HepG2 (cell line): ENCODE results near the gene CARD9. TPM values are rescaled to one million over a fixed set of nuclear protein-coding genes. Genes with fewer than 3 reads are reported as not detected.

Experiments
- ATAC-seq: fragments of 200-7000 bp; cut with Tn5 transposase; 3 replicates; pipeline ENCODE4 v1.9.1; 2020; ENCODE audit warnings: mild to moderate bottlenecking, moderate library complexity
- BruUV-seq: library from RNA; stranded (reverse); fragments of 400-500 nt; replicated peaks from 2 replicates; lab custom pipeline; 2021; lab: Mats Ljungman, UMichigan
- CTCF ChIA-PET: fragments of 300-600 bp; formaldehyde crosslinking; extraction: SDS; loops from one replicate; lab custom pipeline; 2021; ENCODE audit warnings: low total read pairs, inconsistent platforms, low intra/inter-chr PET ratio; lab: Yijun Ruan, JAX
- POLR2A ChIA-PET: fragments of 350-600 bp; sonication (Branson Sonifier 250); formaldehyde crosslinking; loops from one replicate; lab custom pipeline; 2020; ENCODE audit warnings: antibody characterized with exemption, inconsistent platforms; lab: Yijun Ruan, JAX
- DNase-seq: peaks from one replicate; pipeline ENCODE4 v3.0.0-alpha.2; 2015; ENCODE audit warnings: low spot score
- FAIRE-seq: peaks from 3 replicates; lab custom pipeline; 2011; peaks lifted over from hg19 to GRCh38; lab: Jason Lieb, UNC
- H2AFZ ChIP-seq: one replicate; pipeline ENCODE4 v1.6.1; 2011; ENCODE audit warnings: low read length, inconsistent platforms
- H3K27ac ChIP-seq: fragments of 300-600 bp; 3 replicates; pipeline ENCODE4 v1.8.0; 2011; ENCODE audit warnings: mixed run types, mild to moderate bottlenecking, mixed read lengths, low read length, inconsistent platforms; ENCODE audit not compliant: insufficient read depth; ENCODE audit errors: extremely low read length
- H3K27me3 ChIP-seq, 2 experiments: fragments of 200-600 bp in 1 of 2; 2 replicates in 1 of 2; 3 replicates in 1 of 2; pipeline versions ENCODE4 v1.6.0 to v1.8.0; 2011; ENCODE audit warnings: low read length in 2 of 2, mild to moderate bottlenecking in 2 of 2, moderate library complexity in 2 of 2, inconsistent platforms in 1 of 2; ENCODE audit not compliant: insufficient read depth in 2 of 2, control insufficient read depth in 1 of 2
- H3K36me3 ChIP-seq, 2 experiments: fragments of 200-600 bp in 1 of 2; replicated peaks in 1 of 2; 2 replicates in 1 of 2; 3 replicates in 1 of 2; pipeline versions ENCODE4 v1.5.1 to v1.8.0; 2011; ENCODE audit warnings: low read length in 2 of 2, inconsistent platforms in 1 of 2; ENCODE audit not compliant: insufficient read depth in 2 of 2, control insufficient read depth in 1 of 2
- H3K4me1 ChIP-seq: 2 replicates; pipeline ENCODE4 v1.5.1; 2012; ENCODE audit warnings: low read length, inconsistent platforms; ENCODE audit not compliant: insufficient read depth
- H3K4me2 ChIP-seq: 2 replicates; pipeline ENCODE4 v1.6.0; 2011; ENCODE audit warnings: low read depth, low read length, inconsistent platforms
- H3K4me3 ChIP-seq, 3 experiments: fragments of 200-600 bp in 1 of 3; sonication (generic), shearing (Covaris generic) in 1 of 3; replicated peaks in 1 of 3; 2 replicates each; pipeline ENCODE4 v1.5.1; 2011 to 2016; ENCODE audit warnings: low read length in 3 of 3, inconsistent platforms in 2 of 3, low read depth in 2 of 3, mild to moderate bottlenecking in 2 of 3, control low read depth in 1 of 3, mixed read lengths in 1 of 3; ENCODE audit not compliant: insufficient read depth in 1 of 3
- H3K79me2 ChIP-seq: one replicate; pipeline ENCODE4 v1.6.1; 2011; ENCODE audit warnings: low read length, inconsistent platforms; ENCODE audit not compliant: insufficient read depth
- H3K9ac ChIP-seq: 2 replicates; pipeline ENCODE4 v1.6.0; 2011; ENCODE audit warnings: mild to moderate bottlenecking, low read depth, low read length, inconsistent platforms; ENCODE audit not compliant: insufficient read depth
- H3K9me3 ChIP-seq: 2 replicates; pipeline ENCODE4 v1.5.1; 2012; ENCODE audit warnings: mild to moderate bottlenecking, low read length
- H4K20me1 ChIP-seq: 2 replicates; pipeline ENCODE4 v1.6.0; 2011; ENCODE audit warnings: inconsistent platforms, mild to moderate bottlenecking, low read length, moderate library complexity; ENCODE audit not compliant: insufficient read depth
- ATRX ChIP-seq: sonication (generic); formaldehyde crosslinking; IDR thresholded peaks from 2 replicates; pipeline ENCODE4 v1.4.0; 2020; ENCODE audit warnings: missing genetic modification reagents, borderline replicate concordance
- BRF2 ChIP-seq: sonication (generic); formaldehyde crosslinking; IDR thresholded peaks from 2 replicates; pipeline ENCODE4 v1.8.1; 2022; ENCODE audit warnings: mild to moderate bottlenecking, missing genetic modification reagents
- CEBPG ChIP-seq: IDR thresholded peaks from 2 replicates; pipeline ENCODE4 v1.6.1; 2016
- GABPA ChIP-seq, 2 experiments: IDR thresholded peaks; 2 replicates each; pipeline ENCODE4 v1.6.1; 2011 to 2016; ENCODE audit warnings: low read depth in 2 of 2, low read length in 1 of 2, missing biosample characterization in 1 of 2, missing genetic modification characterization in 1 of 2
- MBD4 ChIP-seq: IDR thresholded peaks from 2 replicates; pipeline ENCODE4 v1.6.1; 2012; ENCODE audit warnings: low read length, inconsistent platforms, borderline replicate concordance
- NR2F6 ChIP-seq, 2 experiments: IDR thresholded peaks; 2 replicates each; pipeline ENCODE4 v1.6.1; 2016; ENCODE audit warnings: antibody characterized with exemption in 1 of 2, mild to moderate bottlenecking in 1 of 2
- PREB ChIP-seq: sonication (generic); formaldehyde crosslinking; IDR thresholded peaks from 2 replicates; pipeline ENCODE4 v1.4.0; 2020; ENCODE audit warnings: missing genetic modification reagents
- REPIN1 ChIP-seq: sonication (generic); formaldehyde crosslinking; IDR thresholded peaks from 2 replicates; pipeline ENCODE4 v1.8.0; 2022; ENCODE audit warnings: missing genetic modification reagents, low read depth, mild to moderate bottlenecking, borderline replicate concordance
- SNAPC2 ChIP-seq: sonication (generic); formaldehyde crosslinking; IDR thresholded peaks from 2 replicates; pipeline ENCODE4 v1.8.1; 2022; ENCODE audit warnings: mild to moderate bottlenecking, missing genetic modification reagents
- SP5 ChIP-seq: IDR thresholded peaks from 2 replicates; pipeline ENCODE4 v1.6.1; 2016; ENCODE audit warnings: low read depth, borderline replicate concordance
- U2AF2 ChIP-seq: fragments of 200-400 bp; formaldehyde crosslinking; IDR thresholded peaks from 2 replicates; pipeline ENCODE4 v1.6.1; 2017; ENCODE audit warnings: low read depth, mild to moderate bottlenecking, low read length
- ZBTB21 ChIP-seq: sonication (generic); formaldehyde crosslinking; IDR thresholded peaks from 2 replicates; pipeline ENCODE4 v1.4.0; 2020; ENCODE audit warnings: missing genetic modification reagents
- ZBTB37 ChIP-seq: sonication (generic); formaldehyde crosslinking; IDR thresholded peaks from 2 replicates; pipeline ENCODE4 v1.4.0; 2020; ENCODE audit warnings: mild to moderate bottlenecking, missing genetic modification reagents
- ZNF343 ChIP-seq: sonication (generic); formaldehyde crosslinking; IDR thresholded peaks from 2 replicates; pipeline ENCODE4 v1.4.0; 2020; ENCODE audit warnings: mild to moderate bottlenecking, missing genetic modification reagents
- ZNF644 ChIP-seq: IDR thresholded peaks from 2 replicates; pipeline ENCODE4 v1.6.1; 2016; ENCODE audit warnings: low read depth
- ZNF768 ChIP-seq: sonication (generic); formaldehyde crosslinking; IDR thresholded peaks from 2 replicates; pipeline ENCODE4 v1.4.0; 2020; ENCODE audit warnings: missing genetic modification reagents
- WGBS: methylation state at CpG from one replicate; pipeline ENCODE4 v1.1.6; 2017; ENCODE audit warnings: low lambda C conversion rate; 5-methylcytosine and 5-hydroxymethylcytosine counted together
- in situ Hi-C: cut with HindIII; loops from 2 replicates; pipeline ENCODE4 v1.10.0; 2017; ENCODE audit warnings: low pct_unique_long_range_greater_than_20kb; ENCODE audit not compliant: extremely low pct_ligation_motif_present
- intact Hi-C: fragments of 100-400 bp; cut with micrococcal nuclease; formaldehyde crosslinking; loops from one replicate; pipeline ENCODE4 v1.10.0; 2022; ENCODE audit not compliant: unreplicated experiment
- polyA plus RNA-seq, 8 experiments: library from polyadenylated mRNA; depleted of rRNA in 3 of 8; stranded (reverse) in 7 of 8; unstranded in 1 of 8; fragments of >200 nt; fragmentation: Illumina TruSeq in 4 of 8; extraction: Trizol in 4 of 8; gene quantifications; 2 replicates each; pipeline versions ENCODE4 v1.2.1 to v1.2.3, GENCODE V29; 2011 to 2016; ENCODE audit warnings: low read depth in 4 of 8, missing spikeins in 1 of 8, mixed read lengths in 1 of 8; ENCODE audit not compliant: insufficient read depth in 1 of 8
- total RNA-seq, 5 experiments: library from RNA; depleted of rRNA; stranded (reverse); fragments of >200 nt; fragmentation: Illumina TruSeq; extraction: Trizol; gene quantifications; 2 replicates each; pipeline ENCODE4 v1.2.3, GENCODE V29; 2016; ENCODE audit warnings: low read depth in 1 of 5
- TF ChIP-seq, protein P1 (sequence below): sonication (generic); formaldehyde crosslinking; IDR thresholded peaks from 2 replicates; pipeline ENCODE4 v1.8.0; 2022; ENCODE audit warnings: mild to moderate bottlenecking, missing genetic modification reagents, borderline replicate concordance

Gene CARD9
- total and polyA plus RNA-seq, 2 of the 13 experiments (the other 11 are each of a cell fraction or from before 2014, with no cell fraction given): 3.3 to 7.4 TPM

DNA sequence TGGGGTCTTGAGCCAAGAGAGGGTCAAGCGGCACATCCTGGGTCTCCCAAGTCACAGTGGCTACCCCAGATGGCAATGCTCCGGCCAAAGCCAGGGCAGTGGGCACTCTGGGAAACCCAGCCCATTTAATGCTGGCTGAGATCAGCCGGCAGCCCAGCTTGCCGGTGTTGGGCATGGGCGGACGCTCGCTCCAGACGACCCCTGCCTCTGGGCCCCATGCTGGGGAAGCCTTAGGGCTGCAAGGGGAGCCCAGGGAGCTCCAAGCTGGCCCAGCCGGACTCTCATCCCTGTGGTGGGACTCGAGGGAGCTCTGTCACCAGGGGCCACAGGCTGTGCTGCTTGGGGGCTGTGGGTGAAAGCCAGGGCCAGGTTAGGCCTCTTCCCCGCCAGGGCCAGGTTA, 5.9 kb upstream of the CARD9 start:
- Histone ChIP-seq H2AFZ (no peak overlapping the region), H3K4me2 (no peak overlapping the region), H3K9ac (no peak overlapping the region), H3K27ac (no peak overlapping the region), H3K79me2 (no peaks in the 10 kb centered on the region), H3K4me1 (0 out of 2 replicates have a peak, but pooled peaks cover 7% of the 10 kb centered on the region), H3K36me3 (peaks cover 20 to 32% of the 10 kb centered on the region in 2 experiments; a peak in 3 of 5 replicates), H4K20me1 (no peaks in the 10 kb centered on the region), H3K9me3 (no peaks in the 10 kb centered on the region), H3K4me3 (no peak overlapping the region), H3K27me3 (no peaks in the 10 kb centered on the region)
- ATAC-seq: no peak
- no peak for DNase-seq
- CTCF ChIA-PET: no interaction called here
- intact Hi-C loops (no loop called here), in situ Hi-C loops (no loop called here)
- BruUV-seq: no TSS peak
- TF ChIP-seq GABPA (IDR thresholded peaks at IDR 0.05; ENCODE audit: low read depth, low read length) (no peak), GABPA (CRISPR knock-in tag; IDR thresholded peaks at IDR 0.05; ENCODE audit: low read depth) (no peak), ATRX (CRISPR knock-in tag) (no peak), U2AF2 (no peak), ZBTB21 (CRISPR knock-in tag) (no peak), ZNF644 (no peak), REPIN1 (CRISPR knock-in tag) (no peak), ZNF343 (CRISPR knock-in tag) (no peak), CEBPG (CRISPR knock-in tag) (no peak), SP5 (no peak), PREB (no peak), ZNF768 (no peak), NR2F6 (IDR thresholded peaks at IDR 0.05) (no peak), NR2F6 (CRISPR knock-in tag; IDR thresholded peaks at IDR 0.05) (no peak), BRF2 (CRISPR knock-in tag) (no peak), MBD4 (no peak), SNAPC2 (no peak), ZBTB37 (CRISPR knock-in tag) (no peak)
- TF ChIP-seq, protein P1, sequence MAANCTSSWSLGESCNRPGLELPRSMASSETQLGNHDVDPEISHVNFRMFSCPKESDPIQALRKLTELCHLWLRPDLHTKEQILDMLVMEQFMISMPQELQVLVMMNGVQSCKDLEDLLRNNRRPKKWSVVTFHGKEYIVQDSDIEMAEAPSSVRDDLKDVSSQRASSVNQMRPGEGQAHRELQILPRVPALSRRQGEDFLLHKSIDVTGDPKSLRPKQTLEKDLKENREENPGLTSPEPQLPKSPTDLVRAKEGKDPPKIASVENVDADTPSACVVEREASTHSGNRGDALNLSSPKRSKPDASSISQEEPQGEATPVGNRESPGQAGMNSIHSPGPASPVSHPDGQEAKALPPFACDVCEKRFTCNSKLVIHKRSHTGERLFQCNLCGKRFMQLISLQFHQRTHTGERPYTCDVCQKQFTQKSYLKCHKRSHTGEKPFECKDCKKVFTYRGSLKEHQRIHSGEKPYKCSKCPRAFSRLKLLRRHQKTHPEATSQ (CRISPR knock-in tag): no peak
- 90% methylated on average over 2 of the region's 11 CpGs for WGBS
- POLR2A ChIA-PET: no interaction called here
- no peak for FAIRE-seq
